Measurements from ENCODE around the gene SUSD3. TPM values are rescaled to one million over a fixed set of nuclear protein-coding genes. Genes with fewer than 3 reads are reported as not detected.
A peak's percentile ranks its signal among the peaks of the same experiment; 100 is the strongest.

The SUSD3 gene
- total and polyA plus RNA-seq, 2 of the 8 experiments (the other 6 are each of a cell fraction or from before 2014, with no cell fraction given): 5.5 to 35.4 TPM

DNA sequence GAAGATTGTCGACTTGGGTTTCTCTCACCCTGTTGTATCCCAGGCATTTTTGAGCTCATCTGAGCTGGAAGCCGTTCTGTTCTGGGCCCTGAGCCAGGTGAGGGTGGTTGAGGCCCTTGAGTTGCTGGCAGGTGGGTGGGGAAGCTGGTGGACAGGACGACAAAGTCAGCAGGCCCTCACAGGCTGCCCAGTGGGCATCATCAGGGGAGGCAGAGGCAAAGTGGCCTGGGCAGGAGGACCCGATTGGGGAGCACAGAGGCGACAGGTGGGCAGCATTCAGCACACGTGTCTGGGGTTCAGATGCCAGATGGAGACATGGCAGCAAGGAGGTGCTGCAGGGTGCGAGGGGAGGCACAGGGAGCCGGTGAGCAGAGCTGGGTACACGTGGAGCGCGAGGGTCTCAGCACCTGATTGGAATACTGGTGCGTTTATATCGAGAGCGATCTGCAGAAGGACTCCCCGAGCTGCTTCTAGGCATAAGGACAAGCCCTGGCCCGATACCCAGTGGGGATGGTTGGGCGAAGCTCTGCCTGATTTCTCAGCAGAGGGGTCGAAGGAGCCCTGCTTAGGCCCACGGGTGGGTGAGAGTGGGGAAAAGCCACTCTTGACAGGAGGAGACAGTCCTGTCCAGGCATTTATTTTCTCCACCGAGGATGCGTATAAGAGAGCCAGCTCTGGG lies 49.0 kb upstream of the SUSD3 start:
- TF ChIP-seq TAF1 (IDR thresholded peaks at IDR 0.05; ENCODE audit: low read depth, low read length): no peak
- no peaks in the 10 kb centered on the region for H3K27me3 ChIP-seq (replicated peaks in 1 of 4; ENCODE audit: control insufficient read depth in 3 of 4, extremely low read depth in 1 of 4, insufficient read depth in 3 of 4, low read length in 3 of 4)

More for the DNA sequence above, 49.0 kb upstream of the SUSD3 start:
- DNase-seq (ENCODE audit: low read depth in 1 of 2, low spot score in 2 of 2) (no peak), FAIRE-seq (no peak)
- POLR2A ChIA-PET (ENCODE audit: partially characterized antibody): interaction anchor here (1.4 kb wide), 1 partner anchor 86 kb away, joined by 4 read pairs; no protein-coding TSS in a partner anchor
- CTCF ChIA-PET (ENCODE audit: partially characterized antibody): interaction anchor here (0.6 to 2.6 kb wide), 8 partner anchors 16 to 290 kb away, joined by 3 to 8 read pairs (median 3); no protein-coding TSS in a partner anchor
- no peak overlapping the region for H3K9ac ChIP-seq (replicated peaks in 1 of 4; ENCODE audit: extremely low read depth in 1 of 4, low read depth in 3 of 4, low read length in 3 of 4)
- H3K4me1 ChIP-seq (replicated peaks in 1 of 4; ENCODE audit: control insufficient read depth in 3 of 4, insufficient read depth in 4 of 4, low read length in 3 of 4): peaks cover 2 to 5% (median 4%) of the 10 kb centered on the region in 4 experiments; a peak in 5 of 7 replicates
- H3K79me2 ChIP-seq (ENCODE audit: control insufficient read depth in 1 of 2, insufficient read depth in 2 of 2, low read length in 2 of 2): no peaks in the 10 kb centered on the region
- H3K56ac ChIP-seq (replicated peaks; ENCODE audit: insufficient read length, low read depth, low read length): no peak overlapping the region
- peak overlapping the region; percentile 86 for H4K8ac ChIP-seq (ENCODE audit: extremely low read depth, insufficient read depth, low read length)
- no peaks in the 10 kb centered on the region for H3K36me3 ChIP-seq (ENCODE audit: control insufficient read depth in 2 of 4, insufficient read depth in 4 of 4, low read length in 3 of 4)
- no peaks in the 10 kb centered on the region for H3K9me3 ChIP-seq (ENCODE audit: insufficient read depth in 2 of 2, low read depth in 1 of 2, low read length in 1 of 2)
- H3K23ac ChIP-seq (ENCODE audit: insufficient read length): no peak overlapping the region
- no peak overlapping the region for H4K5ac ChIP-seq (ENCODE audit: insufficient read length, low read depth, low read length)
- no peak overlapping the region; the same call in 1 of the 2 replicates for H2BK5ac ChIP-seq (ENCODE audit: low read depth, low read length)
- no peak overlapping the region for H3K14ac ChIP-seq (ENCODE audit: insufficient read length)
- no peaks in the 10 kb centered on the region for H4K20me1 ChIP-seq (replicated peaks in 1 of 2; ENCODE audit: control insufficient read depth in 1 of 2, insufficient read depth in 2 of 2, low read length in 2 of 2)
- no peak overlapping the region for H2AFZ ChIP-seq (ENCODE audit: low read length)
- H3K4me2 ChIP-seq (ENCODE audit: insufficient read depth in 1 of 2, low read depth in 2 of 2, low read length in 2 of 2): no peak overlapping the region
- peak overlapping the region; percentile 48 for H4K91ac ChIP-seq (replicated peaks; ENCODE audit: insufficient read length, low read length)
- 0 out of 2 replicates have a peak overlapping the region, but pooled peaks have one; percentile 60 for H2BK12ac ChIP-seq (ENCODE audit: low read depth, low read length)
- H2BK120ac ChIP-seq (replicated peaks; ENCODE audit: low read depth, low read length): no peak overlapping the region
- no peak overlapping the region for H3K4me3 ChIP-seq (ENCODE audit: extremely low read depth in 1 of 4, insufficient read depth in 2 of 4, low read depth in 3 of 4, low read length in 4 of 4)
- peak overlapping the region; percentile 48; the same call in 1 of the 2 replicates for H3K18ac ChIP-seq (ENCODE audit: extremely low read depth, low read length)
- H3K23me2 ChIP-seq (ENCODE audit: low read depth, low read length): no peaks in the 10 kb centered on the region
- peak overlapping the region; percentile 98; the same call in 1 of the 2 replicates for H2BK15ac ChIP-seq (ENCODE audit: low read length)
- H3K4ac ChIP-seq (replicated peaks; ENCODE audit: insufficient read length, low read depth, low read length): peak overlapping the region; percentile 32
- WGBS, 2 experiments (ENCODE audit: extremely low coverage in 1 of 2, insufficient coverage in 1 of 2, insufficient read length in 1 of 2, insufficient replicate concordance in 2 of 2, low coverage in 1 of 2, low lambda C conversion rate in 2 of 2, missing lambda C conversion rate in 1 of 2): 87% methylated on average over 21 of the region's 21 CpGs; no CpG with 5 or more reads in 1 of the 2 experiments
- 0 out of 2 replicates have a peak overlapping the region, but pooled peaks have one; percentile 61 for H2BK20ac ChIP-seq (ENCODE audit: low read length)
- H3K79me1 ChIP-seq (ENCODE audit: low read depth, low read length): no peaks in the 10 kb centered on the region
- no peak overlapping the region for H2AK5ac ChIP-seq (ENCODE audit: low read depth, low read length)
- H3K27ac ChIP-seq (ENCODE audit: low read depth, low read length): no peak overlapping the region

Measured in H1 (cell line).